Thyroid gland (tissue), 4 donors: Measurements from ENCODE around the gene FNBP1.

Experiments used
- POLR2A ChIP-seq, 2 donors: fragments of 450-650 bp; IDR thresholded peaks; one replicate each; pipeline ENCODE4 v1.6.1; 2017; ENCODE audit warnings: antibody characterized with exemption in 2 of 2, mild to moderate bottlenecking in 2 of 2, moderate library complexity in 1 of 2
- TF ChIP-seq, protein P1 (sequence below), 6 experiments: fragments of 200-600 bp in 3 of 6; fragments of 450-650 bp in 3 of 6; sonication (generic) in 3 of 6; IDR thresholded peaks; one replicate each; pipeline ENCODE4 v1.5.1; 2016 to 2019; ENCODE audit warnings: antibody characterized with exemption in 6 of 6, mild to moderate bottlenecking in 2 of 6, inconsistent platforms in 1 of 6, moderate library complexity in 1 of 6

DNA sequence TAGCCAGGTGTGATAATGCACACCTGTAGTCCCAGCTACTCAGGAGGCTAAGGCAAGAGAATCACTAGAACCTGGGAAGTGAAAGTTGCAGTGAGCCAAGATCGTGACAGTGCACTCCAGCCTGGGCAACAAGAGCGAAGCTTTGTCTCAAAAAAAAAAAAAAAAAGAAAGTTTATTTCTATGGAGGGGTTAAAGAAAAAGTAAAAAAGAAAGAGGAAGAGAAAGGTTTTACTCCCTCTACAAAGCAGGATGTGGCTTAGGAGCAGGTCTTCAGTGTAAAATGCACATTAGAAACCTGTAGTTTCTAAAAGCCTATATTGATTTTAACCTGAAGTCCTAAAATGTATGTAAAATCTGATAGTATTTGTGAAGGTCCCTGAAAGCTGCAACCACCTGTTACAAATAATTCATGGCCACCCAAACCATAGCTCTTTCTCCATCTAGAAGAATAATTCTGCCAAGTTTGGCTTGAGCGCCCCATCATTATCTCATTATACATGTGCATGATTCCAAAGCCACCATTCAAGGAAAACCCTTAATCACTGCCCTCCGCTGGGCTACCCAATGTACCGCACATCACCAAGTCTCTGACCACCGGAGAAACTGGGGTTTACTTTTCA is 3.4 kb downstream of the FNBP1 start:
- TF ChIP-seq, protein P1, sequence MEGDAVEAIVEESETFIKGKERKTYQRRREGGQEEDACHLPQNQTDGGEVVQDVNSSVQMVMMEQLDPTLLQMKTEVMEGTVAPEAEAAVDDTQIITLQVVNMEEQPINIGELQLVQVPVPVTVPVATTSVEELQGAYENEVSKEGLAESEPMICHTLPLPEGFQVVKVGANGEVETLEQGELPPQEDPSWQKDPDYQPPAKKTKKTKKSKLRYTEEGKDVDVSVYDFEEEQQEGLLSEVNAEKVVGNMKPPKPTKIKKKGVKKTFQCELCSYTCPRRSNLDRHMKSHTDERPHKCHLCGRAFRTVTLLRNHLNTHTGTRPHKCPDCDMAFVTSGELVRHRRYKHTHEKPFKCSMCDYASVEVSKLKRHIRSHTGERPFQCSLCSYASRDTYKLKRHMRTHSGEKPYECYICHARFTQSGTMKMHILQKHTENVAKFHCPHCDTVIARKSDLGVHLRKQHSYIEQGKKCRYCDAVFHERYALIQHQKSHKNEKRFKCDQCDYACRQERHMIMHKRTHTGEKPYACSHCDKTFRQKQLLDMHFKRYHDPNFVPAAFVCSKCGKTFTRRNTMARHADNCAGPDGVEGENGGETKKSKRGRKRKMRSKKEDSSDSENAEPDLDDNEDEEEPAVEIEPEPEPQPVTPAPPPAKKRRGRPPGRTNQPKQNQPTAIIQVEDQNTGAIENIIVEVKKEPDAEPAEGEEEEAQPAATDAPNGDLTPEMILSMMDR (IDR thresholded peaks at IDR 0.05): no peak
- no peak for TF ChIP-seq POLR2A (IDR thresholded peaks at IDR 0.05)
